H1 (cell line): ENCODE measurements around the gene INO80. TPM values are rescaled to one million over a fixed set of nuclear protein-coding genes. Genes with fewer than 3 reads are reported as not detected.

Experiments
- BACH1 ChIP-seq: IDR thresholded peaks from 2 replicates; pipeline ENCODE4 v1.6.1; 2012; ENCODE audit warnings: low read length, improper control_type of control experiment
- FOSL1 ChIP-seq: IDR thresholded peaks from 2 replicates; pipeline ENCODE4 v1.6.1; 2011; ENCODE audit warnings: mild to moderate bottlenecking, low read depth, low read length, moderate library complexity; ENCODE audit not compliant: insufficient read depth
- GTF2F1 ChIP-seq: IDR thresholded peaks from 2 replicates; pipeline ENCODE4 v1.6.1; 2012; ENCODE audit warnings: low read depth, low read length, improper control_type of control experiment, borderline replicate concordance
- JUND ChIP-seq: IDR thresholded peaks from 2 replicates; pipeline ENCODE4 v1.6.1; 2011; ENCODE audit warnings: mild to moderate bottlenecking, improper control_type of control experiment, low read length
- MAX ChIP-seq: IDR thresholded peaks from 2 replicates; pipeline ENCODE4 v1.6.1; 2012; ENCODE audit warnings: inconsistent platforms
- SP2 ChIP-seq: IDR thresholded peaks from 2 replicates; pipeline ENCODE4 v1.6.1; 2012; ENCODE audit warnings: mild to moderate bottlenecking, low read length, inconsistent platforms
- TBP ChIP-seq: IDR thresholded peaks from 2 replicates; pipeline ENCODE4 v1.6.1; 2011; ENCODE audit warnings: low read depth, low read length, improper control_type of control experiment
- TCF12 ChIP-seq: IDR thresholded peaks from 2 replicates; pipeline ENCODE4 v1.6.1; 2011; ENCODE audit warnings: low read depth, mild to moderate bottlenecking, low read length
- YY1 ChIP-seq: IDR thresholded peaks from 2 replicates; pipeline ENCODE4 v1.6.1; 2011; ENCODE audit warnings: low read depth, mild to moderate bottlenecking, low read length
- polyA plus RNA-seq, 7 experiments: library from polyadenylated mRNA; depleted of rRNA in 3 of 7; stranded (reverse) in 5 of 7; unstranded in 2 of 7; fragments of >200 nt in 5 of 7; fragments of 200-250 nt in 2 of 7; gene quantifications; 1 replicate in 5 of 7; 2 replicates in 1 of 7; 4 replicates in 1 of 7; pipeline versions ENCODE4 v1.2.1 to v1.2.3, GENCODE V29; 2011 to 2013; ENCODE audit warnings: missing spikeins in 2 of 7, mixed read lengths in 2 of 7
- total RNA-seq: library from RNA; stranded (reverse); fragmentation: NEBNext Ultra II Directional; extraction: Animal tissue kit (Norgen Biotek cat#: 25700); gene quantifications from 2 replicates; pipeline ENCODE4 v1.2.1, GENCODE V29; 2021

The INO80 gene
- total and polyA plus RNA-seq, 2 of the 8 experiments (the other 6 are each of a cell fraction or from before 2014, with no cell fraction given): 4.3 to 24.5 TPM

- TF ChIP-seq TCF12 (no peak), SP2 (no peak), FOSL1 (no peak), GTF2F1 (no peak), BACH1 (no peak), JUND (no peak), TBP (no peak), YY1 (no peak), MAX (no peak)
Observed at GRCh38 chr15:40944510-40945296, 171.4 kb downstream of the INO80 start (continued).
